ENCODE data around the gene SEPTIN12.
"Not testable (repeated sequence)": the region's sequence is repeated elsewhere in the genome, so short reads cannot be mapped to it uniquely, and the experiment has no call there.

Gene SEPTIN12

GRCh38 chr16:4787068-4787467 lies 1.1 kb downstream of the SEPTIN12 start:
- in situ Hi-C loops (cut with MboI; ENCODE audit: low sequenced_read_pairs, unreplicated experiment): no loop called here
- no peak for DNase-seq (ENCODE audit: low spot score)
- no peak for TF ChIP-seq CTCF (IDR thresholded peaks at IDR 0.05; ENCODE audit: borderline replicate concordance, control extremely low read depth, extremely low read depth, insufficient read depth, missing control alignments)

- in situ Hi-C loops (cut with MboI; ENCODE audit: low sequenced_read_pairs, unreplicated experiment): no loop called here
- DNase-seq (ENCODE audit: low spot score): no peak
- TF ChIP-seq CTCF (IDR thresholded peaks at IDR 0.05; ENCODE audit: borderline replicate concordance, control extremely low read depth, extremely low read depth, insufficient read depth, missing control alignments): no peak
Measured at GRCh38 chr16:4785758-4786433, 2.2 kb downstream of the SEPTIN12 start.

- DNase-seq (ENCODE audit: low spot score); in situ Hi-C loops (cut with MboI; ENCODE audit: low sequenced_read_pairs, unreplicated experiment): not testable (repeated sequence)
Measured at GRCh38 chr16:4784444-4784987, 3.6 kb downstream of the SEPTIN12 start.

GRCh38 chr16:4783951-4784336 lies 4.2 kb downstream of the SEPTIN12 start:
- no peak for DNase-seq (ENCODE audit: low spot score)
- in situ Hi-C loops (cut with MboI; ENCODE audit: low sequenced_read_pairs, unreplicated experiment): no loop called here
- no peak for TF ChIP-seq CTCF (IDR thresholded peaks at IDR 0.05; ENCODE audit: borderline replicate concordance, control extremely low read depth, extremely low read depth, insufficient read depth, missing control alignments)

GRCh38 chr16:4783251-4783950 lies 4.7 kb downstream of the SEPTIN12 start:
- TF ChIP-seq CTCF (IDR thresholded peaks at IDR 0.05; ENCODE audit: borderline replicate concordance, control extremely low read depth, extremely low read depth, insufficient read depth, missing control alignments): no peak
- no peak for DNase-seq (ENCODE audit: low spot score)
- in situ Hi-C loops (cut with MboI; ENCODE audit: low sequenced_read_pairs, unreplicated experiment): no loop called here

GRCh38 chr16:4780235-4780634 lies 7.9 kb downstream of the SEPTIN12 start:
- DNase-seq (ENCODE audit: low spot score): no peak
- no peak for TF ChIP-seq CTCF (IDR thresholded peaks at IDR 0.05; ENCODE audit: borderline replicate concordance, control extremely low read depth, extremely low read depth, insufficient read depth, missing control alignments)
- in situ Hi-C loops (cut with MboI; ENCODE audit: low sequenced_read_pairs, unreplicated experiment): no loop called here

- in situ Hi-C loops (cut with MboI; ENCODE audit: low sequenced_read_pairs, unreplicated experiment): no loop called here
- DNase-seq (ENCODE audit: low spot score): no peak
- TF ChIP-seq CTCF (IDR thresholded peaks at IDR 0.05; ENCODE audit: borderline replicate concordance, control extremely low read depth, extremely low read depth, insufficient read depth, missing control alignments): no peak
Measured at GRCh38 chr16:4778050-4778392, 10.1 kb downstream of the SEPTIN12 start.
